Fibroblast of upper back skin (primary cell): ENCODE data around the gene CDK11A.
A peak's percentile ranks its signal among the peaks of the same experiment; 100 is the strongest.
"Not testable (repeated sequence)": the region's sequence is repeated elsewhere in the genome, so short reads cannot be mapped to it uniquely, and the experiment has no call there.

Experiments used
- DNase-seq: peaks from one replicate; pipeline ENCODE4 v3.0.0-alpha.2; 2013

Gene CDK11A

GRCh38 chr1:1680912-1681273 is 43.3 kb downstream of the CDK11A start:
- DNase-seq, result no peak

DNA sequence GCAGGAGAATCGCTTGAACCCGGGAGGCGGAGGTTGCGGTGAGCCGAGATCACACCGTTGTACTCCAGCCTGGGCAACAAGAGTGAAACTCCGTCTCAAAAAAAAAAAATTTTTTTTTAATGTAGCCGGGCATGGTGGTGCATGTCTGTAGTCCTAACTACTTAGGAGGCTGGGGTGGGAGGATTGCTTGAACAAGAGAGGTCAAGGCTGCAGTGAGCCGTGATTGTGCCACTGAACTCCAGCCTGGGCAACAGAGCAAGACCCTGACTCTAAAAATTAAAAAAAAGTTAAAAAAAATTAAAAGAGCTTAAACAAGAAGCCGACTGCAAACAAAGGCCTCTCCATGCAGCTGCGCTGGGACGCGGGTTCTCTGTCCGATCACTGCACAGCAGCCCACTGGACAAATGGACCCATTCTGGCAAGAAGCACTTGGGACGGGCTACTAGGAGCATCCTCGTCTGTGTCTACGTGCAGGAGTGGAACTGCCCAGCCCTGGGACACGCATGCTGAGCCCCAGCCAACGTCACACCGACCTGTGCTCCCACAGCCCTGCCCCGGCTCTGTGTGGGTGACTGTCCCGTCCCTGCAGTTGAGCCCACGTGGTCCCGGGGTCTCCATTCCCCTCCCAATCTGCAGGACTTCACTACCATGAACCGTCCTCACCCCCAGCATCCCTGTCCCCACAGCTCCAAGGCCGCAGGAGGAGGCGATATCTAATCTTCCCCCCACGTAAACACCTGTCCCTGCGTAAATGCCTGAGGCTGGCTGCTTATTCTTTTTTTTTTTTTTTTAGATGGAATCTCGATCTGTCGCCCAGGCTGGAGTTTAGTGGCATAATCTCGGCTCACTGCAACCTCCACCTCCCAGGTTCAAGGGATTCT is 43.9 kb downstream of the CDK11A start:
- no peak for DNase-seq

GRCh38 chr1:1678581-1679380 is 45.4 kb downstream of the CDK11A start:
- no peak for DNase-seq

DNA sequence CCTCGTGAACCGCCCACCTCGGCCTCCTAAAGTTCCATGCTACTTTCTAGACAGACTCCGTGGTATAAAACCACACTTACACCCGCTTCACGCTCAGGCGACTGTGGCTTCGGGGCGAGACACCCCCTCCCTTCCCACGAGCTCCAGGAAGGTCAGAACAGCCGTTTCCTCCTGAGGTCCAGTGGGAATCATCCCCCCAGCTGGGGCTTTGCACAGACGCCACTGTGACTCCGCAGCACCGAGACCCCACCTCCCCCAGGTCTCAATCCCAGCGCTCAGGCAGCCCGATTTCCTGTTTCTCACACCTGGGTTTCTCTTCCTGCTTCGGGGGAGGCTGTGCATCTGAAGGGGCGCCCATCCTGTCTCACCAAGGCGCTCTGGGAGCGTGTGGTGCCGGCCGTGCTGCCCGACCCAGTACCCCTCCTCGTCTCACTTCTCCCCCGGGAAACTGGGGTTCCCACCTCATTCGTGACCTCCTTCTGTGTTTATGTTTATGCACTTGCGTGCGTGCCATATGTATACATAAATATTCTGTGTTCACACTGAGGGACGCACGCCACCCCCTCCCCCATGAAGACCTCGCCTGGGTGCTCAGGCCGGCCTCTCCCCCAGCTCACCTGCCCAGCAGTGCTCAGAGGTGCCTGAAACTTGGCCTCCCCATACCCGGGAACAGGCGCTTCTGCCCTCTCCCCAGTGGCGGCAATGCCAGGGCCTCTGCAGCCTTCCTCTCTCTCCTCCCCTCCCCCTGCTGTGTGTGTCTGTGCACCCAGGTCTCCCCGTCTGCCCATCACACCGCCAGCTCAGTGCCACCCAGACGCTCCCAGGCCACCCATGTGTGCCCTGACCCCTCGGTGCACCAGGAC is 46.2 kb downstream of the CDK11A start:
- DNase-seq, result no peak

DNA sequence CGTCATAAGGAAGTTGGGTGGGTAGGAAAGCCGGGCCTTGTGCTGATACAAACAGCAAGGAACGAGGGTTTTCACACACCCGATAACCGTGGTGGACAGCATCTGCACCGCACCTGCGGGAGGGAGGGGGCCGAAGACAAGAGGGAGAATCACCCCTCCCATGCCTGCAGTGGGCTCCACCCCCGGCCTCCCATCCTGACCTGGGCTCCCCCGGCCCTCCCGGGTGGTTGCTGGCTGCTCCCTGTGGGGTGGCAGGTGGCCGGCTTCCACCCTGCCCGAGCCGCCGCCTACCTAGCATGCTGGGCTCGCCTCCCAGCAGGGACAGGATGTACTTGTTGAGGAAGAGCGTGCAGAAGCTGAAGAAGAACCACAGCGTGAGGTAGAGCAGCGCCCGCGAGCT is 48.1 kb downstream of the CDK11A start:
- not testable (repeated sequence) for DNase-seq

DNA sequence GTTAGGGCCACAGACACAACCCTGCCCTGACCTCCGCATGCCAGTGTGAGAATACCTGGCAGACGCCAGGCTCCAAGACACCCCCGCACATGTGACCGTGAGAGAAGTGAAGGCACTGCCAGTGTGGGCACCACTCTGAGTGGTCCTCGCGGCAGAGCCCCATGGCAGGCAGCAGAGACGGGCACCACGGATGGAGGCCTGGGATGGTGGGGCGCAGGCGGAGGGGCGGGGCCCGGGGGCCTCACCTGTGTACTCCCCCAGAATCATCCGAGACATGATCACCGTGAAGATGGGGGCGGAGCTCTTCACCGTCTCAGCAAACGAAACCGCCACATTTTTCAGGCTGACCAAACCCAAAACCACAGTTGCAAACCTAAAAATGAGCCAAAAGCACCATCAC is 48.9 kb downstream of the CDK11A start:
- not testable (repeated sequence) for DNase-seq

- DNase-seq, result not testable (repeated sequence)
Observed at GRCh38 chr1:1674806-1675205, 49.4 kb downstream of the CDK11A start.

DNA sequence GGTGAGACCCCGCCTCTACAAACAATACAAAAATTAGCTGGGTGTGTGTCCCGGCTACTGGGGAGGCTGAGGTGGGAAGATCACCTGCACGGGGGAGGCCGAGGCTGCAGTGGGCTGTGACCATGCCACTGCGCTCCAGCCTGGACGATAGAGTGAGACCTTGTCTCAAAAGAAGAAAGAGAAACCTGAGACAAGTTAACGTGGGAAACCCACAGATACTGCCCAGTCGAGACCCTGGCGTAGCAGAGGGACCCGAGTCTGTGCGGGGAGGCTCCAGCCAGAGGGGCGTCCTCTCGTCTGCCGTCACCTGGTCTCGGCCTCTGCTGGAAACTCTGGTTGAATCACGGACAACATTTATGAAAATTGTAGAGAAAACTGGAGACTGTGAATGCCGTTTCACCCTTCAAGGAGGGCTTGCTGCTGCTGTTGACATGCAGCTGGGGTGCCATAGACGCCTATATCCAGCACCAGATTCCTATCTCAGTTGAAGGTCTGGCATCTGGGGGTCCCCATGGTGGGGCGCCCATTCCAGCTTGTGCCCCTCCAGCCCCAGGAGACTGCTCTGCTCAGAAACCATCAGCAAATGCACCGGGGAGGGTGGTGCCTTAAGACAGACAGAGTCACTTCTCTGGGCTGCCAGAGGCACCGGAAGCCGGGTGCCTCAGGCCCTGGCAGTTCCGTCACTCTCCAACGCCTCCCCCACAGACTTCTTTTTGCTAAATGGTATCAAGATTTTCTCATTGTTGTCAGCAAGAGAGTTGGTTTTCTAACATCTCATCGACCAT is 51.8 kb downstream of the CDK11A start:
- DNase-seq, result no peak

DNA sequence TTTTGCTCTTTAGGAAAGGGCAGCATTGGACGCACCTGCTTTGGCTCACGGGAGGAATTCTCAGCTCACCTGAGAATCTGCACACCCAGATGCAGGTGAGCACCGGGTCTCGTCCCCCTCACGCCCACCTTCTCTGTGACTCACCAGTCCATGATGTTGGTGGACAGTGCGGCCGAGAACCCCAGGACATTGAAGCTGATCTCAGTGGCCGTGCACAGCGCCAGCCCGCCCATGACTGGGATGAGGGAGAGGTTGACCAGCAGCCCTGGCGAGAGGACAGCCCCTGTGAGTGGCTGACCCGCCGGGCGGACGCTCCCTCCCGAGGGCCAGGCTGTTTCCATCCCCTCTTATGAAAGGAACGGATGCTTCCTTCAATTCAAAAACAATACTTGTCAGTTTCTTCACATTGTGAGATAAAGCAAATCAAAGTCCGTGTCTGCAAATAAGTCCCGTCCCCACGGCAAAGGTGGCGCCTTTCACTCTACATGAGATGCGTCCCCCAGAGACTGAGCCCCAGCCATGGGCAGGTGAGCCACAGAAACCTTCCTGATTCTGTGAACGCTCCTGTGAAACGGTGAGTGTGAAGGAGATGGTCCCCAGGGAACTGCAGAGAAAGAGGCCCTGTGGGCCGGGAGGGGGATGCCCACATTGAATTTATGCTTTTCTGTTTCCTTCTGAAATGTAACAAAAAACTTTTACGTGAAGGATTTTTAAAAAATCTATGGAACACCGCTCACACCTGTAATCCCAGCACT is 52.6 kb downstream of the CDK11A start:
- DNase-seq, result no peak

DNA sequence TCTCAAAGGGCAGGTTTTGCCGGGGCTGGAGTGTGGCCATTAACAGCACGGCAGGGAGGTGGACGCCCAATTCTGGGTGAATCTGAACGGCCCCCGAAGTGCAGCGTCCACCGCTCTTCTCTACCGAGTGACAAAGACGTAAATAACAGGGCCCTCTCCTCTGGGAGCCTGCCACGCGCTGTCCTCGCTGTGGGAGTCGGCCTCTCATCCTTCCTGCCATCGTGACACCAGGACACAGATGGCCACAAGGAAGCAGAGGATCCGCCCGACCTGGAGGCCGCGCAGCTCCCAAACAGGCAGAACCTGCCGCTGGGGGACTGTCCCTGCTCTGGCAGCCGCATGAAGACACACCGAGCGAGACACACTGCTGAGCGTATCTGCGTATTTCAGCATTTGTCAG is 53.3 kb downstream of the CDK11A start:
- no peak for DNase-seq

DNA sequence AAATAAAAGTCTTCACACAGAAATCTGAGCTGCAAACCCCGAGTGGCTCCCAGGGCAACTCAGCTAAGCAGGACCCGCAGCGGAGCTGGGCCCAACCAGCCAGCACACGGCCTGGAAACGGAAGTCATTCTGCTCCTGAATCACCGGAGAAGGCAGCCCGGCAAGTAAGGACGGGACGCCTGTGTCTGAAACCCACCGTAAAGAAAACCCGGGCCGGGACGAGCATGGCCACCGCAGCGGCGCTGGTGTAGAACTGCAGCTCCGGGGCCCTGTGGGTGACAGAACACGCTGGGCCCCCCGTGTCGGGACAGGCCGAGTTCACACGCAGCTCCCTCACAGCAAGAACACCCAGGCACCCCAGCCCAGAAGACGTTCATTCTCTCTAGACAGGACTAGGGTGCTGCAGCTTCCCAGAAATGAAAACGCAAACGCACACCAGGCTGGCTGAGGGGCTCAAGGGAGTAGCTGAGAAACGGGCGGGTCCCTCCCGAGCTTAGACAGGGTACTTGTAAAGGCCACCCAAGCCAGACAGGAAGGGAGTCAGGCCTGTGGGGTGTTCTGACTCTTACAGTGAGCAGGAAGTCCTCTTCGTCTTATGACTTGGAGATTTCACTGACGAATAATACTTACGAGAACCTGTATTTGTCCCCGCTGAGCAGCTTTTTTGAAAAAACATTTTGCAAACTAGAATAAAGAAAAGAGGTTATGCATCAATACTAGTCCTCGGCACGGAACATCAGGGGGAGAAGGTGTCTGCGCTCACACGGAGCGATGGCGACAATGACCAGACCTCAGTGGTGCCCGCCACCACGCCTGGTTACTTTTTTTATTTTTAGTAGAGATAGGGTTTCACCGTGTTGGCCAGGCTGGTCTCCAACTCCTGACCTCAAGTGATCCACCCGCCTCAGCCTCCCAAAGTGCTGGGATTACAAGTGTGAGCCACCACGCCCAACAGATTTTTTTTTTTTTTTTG is 54.4 kb downstream of the CDK11A start:
- DNase-seq, result no peak

DNA sequence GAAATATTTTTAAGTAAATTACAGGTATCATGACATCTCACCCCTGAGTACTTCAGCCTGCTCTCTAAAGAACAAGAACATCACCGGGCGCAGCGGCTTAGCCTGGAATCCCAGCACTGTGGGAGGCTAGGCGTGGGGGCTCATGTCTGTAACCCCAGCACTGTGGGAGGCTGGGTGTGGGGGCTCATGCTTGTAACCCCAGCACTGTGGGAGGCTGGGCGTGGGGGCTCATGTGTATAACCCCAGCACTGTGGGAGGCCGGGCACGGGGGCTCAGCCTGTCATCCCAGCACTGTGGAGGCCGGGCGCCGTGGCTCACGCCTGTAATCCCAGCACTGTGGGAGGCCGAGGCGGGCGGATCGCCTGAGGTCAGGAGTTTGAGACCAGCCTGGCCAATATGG is 57.6 kb downstream of the CDK11A start:
- no peak for DNase-seq

DNA sequence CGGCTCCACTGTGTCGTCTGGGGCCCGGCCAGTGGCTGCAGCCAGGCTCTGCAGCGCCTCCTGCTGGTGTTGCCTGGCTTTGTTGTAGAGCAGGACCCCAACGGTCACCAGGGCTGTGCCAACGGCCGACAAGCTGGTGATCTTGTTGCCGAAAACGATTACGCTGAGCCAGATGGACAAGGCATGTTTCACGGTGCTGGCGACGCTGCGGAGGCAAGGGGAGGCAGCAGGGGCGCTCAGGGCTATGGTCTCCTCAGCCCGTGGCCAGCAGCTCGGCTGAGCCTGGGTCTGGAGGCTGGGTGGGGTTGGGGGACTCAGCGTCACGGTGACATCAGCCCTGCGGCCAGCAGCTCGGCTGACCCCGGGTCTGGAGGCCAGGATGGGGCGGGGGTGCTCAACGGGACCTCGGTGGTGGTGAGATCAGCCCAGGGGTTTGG is 58.3 kb downstream of the CDK11A start:
- no peak for DNase-seq

GRCh38 chr1:1664941-1665814 is 59.0 kb downstream of the CDK11A start:
- no peak for DNase-seq

- not testable (repeated sequence) for DNase-seq
Observed at GRCh38 chr1:1664318-1664717, 59.8 kb downstream of the CDK11A start.

- DNase-seq, result peak; percentile 18
Observed at GRCh38 chr1:1662830-1663560, 61.2 kb downstream of the CDK11A start.

DNA sequence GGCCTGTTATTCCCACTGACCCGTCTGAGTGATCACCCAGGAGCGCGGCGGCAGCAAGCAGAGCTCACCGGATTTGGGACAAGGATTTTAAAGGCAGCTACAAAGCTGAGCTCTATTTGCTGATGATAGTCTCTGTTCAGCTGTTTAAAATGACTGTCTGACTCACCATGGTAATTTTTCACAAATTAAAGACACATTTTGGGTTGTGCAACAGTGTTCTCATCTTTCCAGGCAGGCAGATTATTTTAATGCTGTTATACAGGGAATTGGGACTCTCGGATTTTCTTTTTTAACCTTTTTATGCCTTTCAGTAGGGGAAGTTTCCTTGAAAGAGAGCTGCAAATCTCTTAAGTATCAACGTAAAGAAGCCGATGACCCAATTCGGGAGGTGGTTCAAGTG is 61.8 kb downstream of the CDK11A start:
- DNase-seq, result peak; percentile 33
